Left lung (tissue), 10 donors: ENCODE data around the gene C17orf113. TPM values are rescaled to one million over a fixed set of nuclear protein-coding genes. Genes with fewer than 3 reads are reported as not detected.

Experiments used
- ATAC-seq: fragments of 200-7000 bp; cut with Tn5 transposase; one replicate; pipeline ENCODE4 v1.9.1; 2020; ENCODE audit warnings: moderate library complexity
- DNase-seq, 4 donors: peaks; one replicate each; pipeline ENCODE4 v3.0.0-alpha.2; 2013 to 2020
- H3K27ac ChIP-seq, 2 donors: fragments of 200-600 bp; sonication (generic) in 1 of 2; one replicate each; pipeline versions ENCODE4 v1.5.0 to v1.8.0; 2020 to 2021
- H3K27me3 ChIP-seq, 2 donors: fragments of 200-600 bp; sonication (generic) in 1 of 2; one replicate each; pipeline versions ENCODE4 v1.5.0 to v1.8.0; 2020 to 2021
- H3K36me3 ChIP-seq, 2 donors: fragments of 200-600 bp; sonication (generic) in 1 of 2; one replicate each; pipeline versions ENCODE4 v1.5.0 to v1.8.0; 2020 to 2021
- H3K4me1 ChIP-seq, 2 donors: fragments of 200-600 bp; one replicate each; pipeline ENCODE4 v1.8.0; 2021
- H3K4me3 ChIP-seq, 2 donors: fragments of 200-600 bp; sonication (generic) in 1 of 2; one replicate each; pipeline versions ENCODE4 v1.5.0 to v1.8.0; 2020 to 2021; ENCODE audit warnings: mild to moderate bottlenecking in 1 of 2
- H3K9me3 ChIP-seq, 2 donors: fragments of 200-600 bp; sonication (generic) in 1 of 2; one replicate each; pipeline versions ENCODE4 v1.5.0 to v1.8.0; 2020 to 2021
- CTCF ChIP-seq, 2 donors: fragments of 200-600 bp; sonication (generic) in 1 of 2; IDR thresholded peaks; one replicate each; pipeline versions ENCODE4 v1.5.0 to v1.8.0; 2021; ENCODE audit warnings: antibody characterized with exemption in 2 of 2
- intact Hi-C, 2 donors: fragments of 100-400 bp; cut with DNase I; formaldehyde crosslinking; loops; one replicate each; pipeline versions ENCODE4 v1.11.2 to v1.14.2; 2022
- polyA plus RNA-seq, 6 donors: library from polyadenylated mRNA; unstranded; fragments of 120-200 nt; gene quantifications; one replicate each; pipeline ENCODE4 v1.2.1, GENCODE V29; 2013; ENCODE audit not compliant: insufficient read length in 6 of 6
- total RNA-seq, 2 donors: library from RNA; stranded (reverse); fragmentation: NEBNext Ultra II Directional; extraction: Animal tissue kit (Norgen Biotek cat#: 25700); gene quantifications; one replicate each; pipeline ENCODE4 v1.2.1, GENCODE V29; 2021
- donor health status: DM: no; HTN: yes; CAD: no.
- donor health status: DM: no; HTN: no; CAD: no.

C17orf113 gene
- total and polyA plus RNA-seq, 8 donors: 0.58 to 5.2 (median 4.3) TPM

DNA sequence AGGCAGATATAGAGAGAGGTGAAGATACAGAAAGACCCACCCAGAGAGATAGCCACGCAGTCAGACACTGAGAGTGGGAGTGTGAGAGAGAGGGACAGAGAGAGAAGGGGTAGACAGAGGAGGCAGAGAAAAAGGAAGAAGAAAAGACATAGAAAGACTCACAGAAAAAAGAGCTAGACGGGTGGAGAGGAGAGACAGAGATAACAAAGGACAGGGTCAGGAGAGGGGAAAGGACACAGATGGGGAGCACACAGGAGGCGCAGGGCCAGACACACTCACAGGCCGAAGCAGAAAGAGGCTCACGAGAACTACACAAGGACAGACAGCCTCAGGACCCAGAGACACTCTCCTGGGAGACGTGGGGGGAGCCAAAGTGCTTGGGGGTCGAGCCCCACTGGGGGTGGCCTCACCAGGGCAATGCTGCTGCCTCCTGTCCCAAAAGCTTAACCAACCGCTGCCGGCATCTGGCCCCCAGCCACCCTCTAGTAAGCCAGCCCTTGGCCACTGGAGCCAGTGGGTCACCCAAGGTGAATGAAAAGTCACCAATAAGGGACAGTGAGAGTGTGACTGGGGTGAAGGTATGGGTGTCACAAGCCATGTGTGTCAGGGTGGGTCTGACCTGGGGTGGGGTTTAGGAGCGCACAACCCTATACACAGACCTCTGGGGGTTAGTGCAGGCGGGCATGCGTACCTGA lies 44.1 kb upstream of the C17orf113 start:
- DNase-seq (peak in 1 of 4 donors; percentile 47), ATAC-seq (no peak)
- Histone ChIP-seq H3K27ac (no peak overlapping the region), H3K4me3 (no peak overlapping the region), H3K27me3 (peaks cover 14 to 40% of the 10 kb centered on the region in 2 donors), H3K4me1 (peaks cover 0 to 10% of the 10 kb centered on the region in 2 donors), H3K36me3 (no peaks in the 10 kb centered on the region), H3K9me3 (no peaks in the 10 kb centered on the region)
- no peak for TF ChIP-seq CTCF (IDR thresholded peaks at IDR 0.05)
- intact Hi-C loops: no loop called here

DNA sequence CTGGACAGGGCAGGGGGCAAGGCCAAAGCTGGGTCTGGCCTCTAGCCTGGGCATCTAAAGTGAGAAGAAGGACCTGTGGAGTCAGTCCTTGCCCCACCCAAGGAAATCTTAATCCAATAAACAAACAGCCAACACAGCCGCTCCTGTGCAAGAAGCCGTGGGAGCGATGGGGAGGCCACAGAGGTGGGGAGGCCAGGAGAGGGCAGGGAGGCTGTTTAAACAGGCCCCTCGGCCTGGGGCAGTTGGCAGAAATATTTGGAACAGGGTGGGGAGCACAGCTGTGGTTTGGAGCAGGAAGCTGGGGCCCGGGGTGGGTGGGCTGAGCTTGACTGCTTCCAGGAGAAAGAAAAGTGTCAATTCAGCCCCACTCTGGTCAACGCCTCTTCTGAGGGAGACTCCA lies 42.5 kb upstream of the C17orf113 start:
- DNase-seq (no peak), ATAC-seq (no peak)
- no peak overlapping the region for H3K27ac ChIP-seq
- peaks cover 11 to 45% of the 10 kb centered on the region in 2 donors for H3K27me3 ChIP-seq
- TF ChIP-seq CTCF (IDR thresholded peaks at IDR 0.05): no peak
- no peak overlapping the region for H3K4me3 ChIP-seq
- no peaks in the 10 kb centered on the region for H3K36me3 ChIP-seq
- intact Hi-C loops: no loop called here
- H3K4me1 ChIP-seq: peaks cover 0 to 6% of the 10 kb centered on the region in 2 donors
- H3K9me3 ChIP-seq: no peaks in the 10 kb centered on the region

GRCh38 chr17:42090964-42091790 lies 40.8 kb upstream of the C17orf113 start:
- intact Hi-C loops: no loop called here
- no peaks in the 10 kb centered on the region for H3K36me3 ChIP-seq
- DNase-seq (no peak), ATAC-seq (no peak)
- no peak overlapping the region for H3K27ac ChIP-seq
- peaks cover 0 to 28% of the 10 kb centered on the region in 2 donors for H3K27me3 ChIP-seq
- no peak overlapping the region for H3K4me3 ChIP-seq
- no peaks in the 10 kb centered on the region for H3K9me3 ChIP-seq
- H3K4me1 ChIP-seq: no peaks in the 10 kb centered on the region
- no peak for TF ChIP-seq CTCF (IDR thresholded peaks at IDR 0.05)

DNA sequence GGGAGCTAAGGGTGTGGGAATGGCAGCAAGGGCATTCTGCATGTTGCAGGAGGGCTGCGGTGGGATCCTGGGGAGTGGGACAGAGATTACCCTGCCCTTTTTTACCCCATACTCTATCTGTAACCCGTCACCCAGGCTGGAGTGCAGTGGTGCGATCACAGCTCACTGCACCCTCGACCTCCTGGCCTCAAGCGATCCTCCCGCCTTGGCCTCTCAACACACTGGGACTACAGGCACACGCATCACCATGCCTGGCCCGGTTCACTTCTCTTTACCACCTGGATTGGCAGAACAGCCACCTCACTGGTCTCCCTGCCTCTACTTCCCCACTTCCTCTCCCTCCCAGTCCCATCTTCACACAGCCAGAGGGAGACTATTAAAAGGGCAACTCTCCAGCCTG lies 38.3 kb upstream of the C17orf113 start:
- intact Hi-C loops: no loop called here
- Histone ChIP-seq H3K9me3 (no peaks in the 10 kb centered on the region), H3K36me3 (no peaks in the 10 kb centered on the region), H3K27me3 (peaks cover 0 to 16% of the 10 kb centered on the region in 2 donors), H3K4me3 (no peak overlapping the region), H3K4me1 (no peaks in the 10 kb centered on the region), H3K27ac (no peak overlapping the region)
- no peak for TF ChIP-seq CTCF (IDR thresholded peaks at IDR 0.05)
- DNase-seq (no peak), ATAC-seq (no peak)
